Stimulated activated CD4-positive, alpha-beta T cell treated with anti-CD3 and anti-CD28 coated beads, Interleukin-4, amount 100 ng/mL, for 1 hour (primary cell): ENCODE data around the gene FAM171A2.

Source experiments
- DNase-seq: peaks from one replicate; pipeline ENCODE4 v3.0.0-alpha.2; 2020

The FAM171A2 gene

GRCh38 chr17:44317545-44317944 is 46.1 kb downstream of the FAM171A2 start:
- DNase-seq, result no peak

- DNase-seq, result no peak
These were observed 47.6 kb downstream of the FAM171A2 start for GRCh38 chr17:44315760-44316731.

GRCh38 chr17:44314869-44315661 is 48.6 kb downstream of the FAM171A2 start:
- DNase-seq, result peak; percentile 53

GRCh38 chr17:44314524-44314868 is 49.2 kb downstream of the FAM171A2 start:
- DNase-seq, result no peak

- DNase-seq, result no peak
These were observed 49.6 kb downstream of the FAM171A2 start for GRCh38 chr17:44314031-44314430.

GRCh38 chr17:44312396-44313104 is 51.1 kb downstream of the FAM171A2 start:
- no peak for DNase-seq

GRCh38 chr17:44311562-44312181 is 52.0 kb downstream of the FAM171A2 start:
- no peak for DNase-seq

- DNase-seq, result no peak
These were observed 52.9 kb downstream of the FAM171A2 start for GRCh38 chr17:44310609-44311376.

GRCh38 chr17:44310188-44310587 is 53.5 kb downstream of the FAM171A2 start:
- DNase-seq, result no peak

- no peak for DNase-seq
These were observed 54.2 kb downstream of the FAM171A2 start for GRCh38 chr17:44309472-44309871.

- DNase-seq, result no peak
These were observed 54.8 kb downstream of the FAM171A2 start for GRCh38 chr17:44308865-44309264.

- DNase-seq, result peak; percentile 87
These were observed 55.3 kb downstream of the FAM171A2 start, which contains the start of gene RUNDC3A for GRCh38 chr17:44308320-44308818. Gene RUNDC3A (plus strand): TSS chr17:44308601. CDS start chr17:44308833, 232 bp downstream.

- no peak for DNase-seq
These were observed 56.1 kb downstream of the FAM171A2 start for GRCh38 chr17:44307387-44308186.

- no peak for DNase-seq
These were observed 59.0 kb downstream of the FAM171A2 start for GRCh38 chr17:44304651-44305050.
